Stomach (tissue), 9 donors: ENCODE measurements around the gene SIKE1. TPM values are rescaled to one million over a fixed set of nuclear protein-coding genes. Genes with fewer than 3 reads are reported as not detected.
"Not testable (repeated sequence)": the region's sequence is repeated elsewhere in the genome, so short reads cannot be mapped to it uniquely, and the experiment has no call there.

Experiments
- DNase-seq, 2 donors: peaks; one replicate each; pipeline versions ENCODE4 v3.0.0 to v3.0.0-alpha.2; 2013 to 2019
- H3K27ac ChIP-seq, 5 donors: fragments of 200-600 bp in 4 of 5; sonication (generic) in 4 of 5; one replicate each; pipeline ENCODE4 v1.5.1; 2013 to 2019; ENCODE audit warnings: mild to moderate bottlenecking in 1 of 5, moderate library complexity in 1 of 5
- H3K27me3 ChIP-seq, 3 donors: fragments of 200-600 bp; sonication (generic); one replicate each; pipeline ENCODE4 v1.5.1; 2017 to 2019; ENCODE audit warnings: mixed run types in 1 of 3
- H3K36me3 ChIP-seq, 4 donors: fragments of 200-600 bp; sonication (generic); 1 replicate in 3 of 4; 2 replicates in 1 of 4; pipeline ENCODE4 v1.5.1; 2016 to 2019
- H3K4me1 ChIP-seq, 4 donors: fragments of 200-600 bp; sonication (generic); one replicate each; pipeline ENCODE4 v1.5.1; 2016 to 2019
- H3K4me3 ChIP-seq, 4 donors: fragments of 200-600 bp; sonication (generic) in 3 of 4; one replicate each; pipeline ENCODE4 v1.5.1; 2016 to 2019; ENCODE audit warnings: mild to moderate bottlenecking in 1 of 4
- H3K9me3 ChIP-seq, 4 donors: fragments of 200-600 bp; sonication (generic); one replicate each; pipeline ENCODE4 v1.5.1; 2016 to 2019
- CTCF ChIP-seq, 7 experiments: fragments of 450-650 bp in 4 of 7; fragments of 200-600 bp in 3 of 7; sonication (generic) in 3 of 7; IDR thresholded peaks; one replicate each; pipeline ENCODE4 v1.5.1; 2016 to 2019; ENCODE audit warnings: antibody characterized with exemption in 7 of 7, control low read depth in 2 of 7, mild to moderate bottlenecking in 1 of 7
- EP300 ChIP-seq: sonication (generic); formaldehyde crosslinking; IDR thresholded peaks from one replicate; pipeline ENCODE4 v1.6.1; 2017; ENCODE audit warnings: antibody characterized with exemption
- POLR2A ChIP-seq, 4 donors: fragments of 450-650 bp; IDR thresholded peaks; one replicate each; pipeline ENCODE4 v1.6.1; 2016; ENCODE audit warnings: antibody characterized with exemption in 4 of 4, control low read depth in 2 of 4, mild to moderate bottlenecking in 1 of 4, moderate library complexity in 1 of 4
- POLR2AphosphoS5 ChIP-seq, 3 donors: sonication (generic); formaldehyde crosslinking; IDR thresholded peaks; one replicate each; pipeline ENCODE4 v1.6.1; 2016; ENCODE audit warnings: antibody characterized with exemption in 3 of 3
- WGBS, 5 donors: extraction: QIAGEN DNeasy Blood & Tissue Kit in 3 of 5; methylation state at CpG; one replicate each; pipeline versions ENCODE4 v1.1.5 to v1.1.7; 2013 to 2018; 5-methylcytosine and 5-hydroxymethylcytosine counted together
- intact Hi-C: fragments of 100-400 bp; cut with DNase I; formaldehyde crosslinking; loops from one replicate; pipeline ENCODE4 v1.15.1; 2023; ENCODE audit warnings: low total_unique reads
- polyA plus RNA-seq, 3 donors: library from polyadenylated mRNA; stranded (reverse); fragments of 200-250 nt; gene quantifications; one replicate each; pipeline ENCODE4 v1.2.3, GENCODE V29; 2013
- total RNA-seq, 5 donors: library from RNA; depleted of rRNA; stranded (reverse); fragments of >200 nt; gene quantifications; one replicate each; pipeline versions ENCODE4 v1.1.0 to v1.2.3, GENCODE V29; 2014 to 2016
- donor health status: healthy with polysubstance abuse.
- donor health status: Bipolar disorder and iron deficiency.
- donor health status: healthy.

The SIKE1 gene
- total and polyA plus RNA-seq, 8 donors = 10.2 to 111 (median 22.6) TPM

GRCh38 chr1:114756009-114756892, 24.2 kb downstream of the SIKE1 start:
- Histone ChIP-seq H3K4me3 (peak overlapping the region; percentile 80 to 97 (median 90)), H3K4me1 (peaks cover 44 to 64% (median 59%) of the 10 kb centered on the region in 4 donors), H3K36me3 (no peaks in the 10 kb centered on the region), H3K9me3 (no peaks in the 10 kb centered on the region), H3K27ac (peak overlapping the region in 4 of 5 donors; percentile 100), H3K27me3 (no peaks in the 10 kb centered on the region)
- DNase-seq = peak in 1 of 2 donors; percentile 29
- WGBS, 5 donors = 14 to 20% (median 14%) methylated on average over 14 of the region's 14 CpGs
- TF ChIP-seq CTCF (IDR thresholded peaks at IDR 0.05) = no peak
- intact Hi-C loops = no loop called here

- intact Hi-C loops = no loop called here
- Histone ChIP-seq H3K4me3 (peak overlapping the region in 3 of 4 donors; percentile 80 to 94 (median 86)), H3K27me3 (no peaks in the 10 kb centered on the region), H3K27ac (peak overlapping the region in 3 of 5 donors; percentile 100), H3K36me3 (peaks cover 0 to under 1% (median 0%) of the 10 kb centered on the region in 4 donors), H3K9me3 (no peaks in the 10 kb centered on the region), H3K4me1 (peaks cover 54 to 74% (median 67%) of the 10 kb centered on the region in 4 donors)
- TF ChIP-seq EP300 (no peak), POLR2A (IDR thresholded peaks at IDR 0.05) (no peak), POLR2AphosphoS5 (IDR thresholded peaks at IDR 0.05) (no peak), CTCF (IDR thresholded peaks at IDR 0.05) (no peak)
- WGBS, 5 donors = 35 to 45% (median 42%) methylated on average over 7 of the region's 7 CpGs
- DNase-seq = no peak
Measured at GRCh38 chr1:114755006-114755931, 25.2 kb downstream of the SIKE1 start.

GRCh38 chr1:114753702-114754101, 26.8 kb downstream of the SIKE1 start:
- H3K4me1 ChIP-seq = peaks cover 57 to 89% (median 81%) of the 10 kb centered on the region in 4 donors
- intact Hi-C loops = not testable (repeated sequence)
- WGBS, 5 donors = 77 to 85% (median 82%) methylated on average over 6 of the region's 6 CpGs

GRCh38 chr1:114753143-114753542, 27.3 kb downstream of the SIKE1 start:
- intact Hi-C loops = no loop called here
- no peaks in the 10 kb centered on the region for H3K27me3 ChIP-seq
- no peak overlapping the region for H3K27ac ChIP-seq
- WGBS, 5 donors = 60 to 70% (median 67%) methylated on average over 4 of the region's 4 CpGs
- no peaks in the 10 kb centered on the region for H3K9me3 ChIP-seq
- DNase-seq = no peak
- peaks cover 8 to 21% (median 19%) of the 10 kb centered on the region in 4 donors for H3K36me3 ChIP-seq
- TF ChIP-seq POLR2AphosphoS5 (IDR thresholded peaks at IDR 0.05) (no peak), POLR2A (IDR thresholded peaks at IDR 0.05) (no peak), CTCF (IDR thresholded peaks at IDR 0.05) (no peak), EP300 (no peak)
- peaks cover 57 to 90% (median 84%) of the 10 kb centered on the region in 4 donors for H3K4me1 ChIP-seq
- H3K4me3 ChIP-seq = no peak overlapping the region

More at GRCh38 chr1:114753702-114754101, 26.8 kb downstream of the SIKE1 start:
- H3K27ac ChIP-seq, H3K9me3 ChIP-seq, H3K27me3 ChIP-seq, DNase-seq: not testable (repeated sequence)
- Histone ChIP-seq H3K36me3 (peaks cover 5 to 16% (median 13%) of the 10 kb centered on the region in 4 donors), H3K4me3 (peak overlapping the region in 1 of 4 donors; percentile 11)
